Right cardiac atrium (tissue), 5 donors: Measurements from ENCODE around the gene PDSS2. TPM values are rescaled to one million over a fixed set of nuclear protein-coding genes. Genes with fewer than 3 reads are reported as not detected.

ENCODE experiments used
- ATAC-seq, 2 donors: fragments of 200-7000 bp; cut with Tn5 transposase; one replicate each; pipeline versions ENCODE4 v1.8.0 to v1.9.1; 2020; ENCODE audit warnings: moderate library complexity in 2 of 2, mild to moderate bottlenecking in 1 of 2
- DNase-seq, 3 donors: peaks; one replicate each; pipeline ENCODE4 v3.0.0-alpha.2; 2020
- H3K27ac ChIP-seq: one replicate; pipeline ENCODE4 v1.5.1; 2013; ENCODE audit warnings: mild to moderate bottlenecking, low read length, control low read depth, moderate library complexity
- H3K27me3 ChIP-seq: one replicate; pipeline ENCODE4 v1.6.1; 2013; ENCODE audit not compliant: control insufficient read depth, insufficient read depth
- H3K4me1 ChIP-seq: one replicate; pipeline ENCODE4 v1.6.1; 2013; ENCODE audit warnings: low read length; ENCODE audit not compliant: control insufficient read depth, insufficient read depth
- H3K4me3 ChIP-seq: one replicate; pipeline ENCODE4 v1.5.1; 2013; ENCODE audit warnings: low read length, control low read depth
- H3K9me3 ChIP-seq: one replicate; pipeline ENCODE4 v1.6.1; 2013; ENCODE audit warnings: low read length; ENCODE audit not compliant: control insufficient read depth
- WGBS: extraction: QIAGEN DNeasy Blood & Tissue Kit; methylation state at CpG from one replicate; pipeline ENCODE4 v1.1.7; 2013; 5-methylcytosine and 5-hydroxymethylcytosine counted together
- intact Hi-C, 4 donors: fragments of 100-400 bp; cut with DNase I; formaldehyde crosslinking; loops; one replicate each; pipeline versions ENCODE4 v1.11.0 to v1.14.0; 2022 to 2023
- polyA plus RNA-seq: library from polyadenylated mRNA; stranded (reverse); fragments of 200-250 nt; gene quantifications from one replicate; pipeline ENCODE4 v1.2.3, GENCODE V29; 2013
- total RNA-seq, 4 donors: library from RNA; stranded (reverse); fragmentation: NEBNext Ultra II Directional; extraction: Animal tissue kit (Norgen Biotek cat#: 25700); gene quantifications; one replicate each; pipeline ENCODE4 v1.2.1, GENCODE V29; 2021
- donor health status: healthy with polysubstance abuse.
- donor health status: DM: no; HTN: yes; CAD: no.
- donor health status: DM: no; HTN: no; CAD: no.
- donor health status: DM: no; HTN: yes; CAD: no; lungs with severe emphysema.
- donor health status: DM: yes; HTN: yes; CAD: no.

The PDSS2 gene
- total and polyA plus RNA-seq, 5 donors, result 10.0 to 15.5 (median 13.6) TPM

DNA sequence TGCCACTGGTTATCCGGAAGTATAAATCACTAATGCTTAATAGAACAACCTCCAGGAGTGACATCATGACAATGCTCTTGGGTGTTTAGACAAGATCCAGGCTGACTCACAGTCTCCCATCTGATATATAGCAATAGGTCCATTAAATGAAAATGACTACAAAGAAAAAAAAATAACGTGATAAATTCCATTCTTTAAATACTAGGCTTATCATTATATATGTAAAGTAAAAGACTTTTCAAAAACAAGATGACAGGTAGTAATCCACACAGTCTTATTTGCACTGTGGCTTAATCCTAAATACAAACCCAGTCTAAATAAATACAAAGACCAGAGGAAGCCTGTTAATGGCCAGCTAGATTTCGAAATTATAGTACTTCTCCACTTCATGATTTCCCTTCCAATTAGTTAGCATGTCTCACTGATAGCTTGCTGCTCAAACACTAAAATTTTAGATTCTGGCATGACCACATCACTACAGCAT is 195.0 kb downstream of the PDSS2 start:
- Histone ChIP-seq H3K4me3 (no peak overlapping the region), H3K27ac (no peak overlapping the region), H3K27me3 (no peaks in the 10 kb centered on the region), H3K4me1 (no peaks in the 10 kb centered on the region), H3K9me3 (no peaks in the 10 kb centered on the region)
- ATAC-seq (no peak), DNase-seq (no peak)
- intact Hi-C loops, result no loop called here
- 57% methylated on average over 3 of the region's 3 CpGs for WGBS

DNA sequence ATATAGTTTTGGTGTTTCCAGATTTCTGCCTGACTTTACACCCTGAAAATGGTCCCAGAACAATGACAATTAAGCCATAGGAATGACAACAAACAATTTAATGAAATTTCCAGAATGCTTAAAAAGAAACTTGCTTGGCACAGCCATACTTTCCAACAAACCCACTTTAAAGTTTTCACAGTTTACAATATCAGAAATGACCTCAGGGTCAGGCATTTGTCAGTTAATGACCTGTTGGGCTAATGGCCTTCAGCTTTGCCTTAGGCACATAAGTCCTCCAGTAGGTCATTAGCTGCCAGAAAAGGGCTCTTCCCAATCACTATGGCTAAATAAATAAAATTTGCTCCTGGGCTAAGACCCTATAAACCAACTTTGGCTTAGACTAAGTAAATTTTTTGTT is 199.4 kb downstream of the PDSS2 start:
- Histone ChIP-seq H3K4me1 (no peaks in the 10 kb centered on the region), H3K27me3 (no peaks in the 10 kb centered on the region), H3K4me3 (no peak overlapping the region), H3K9me3 (no peaks in the 10 kb centered on the region), H3K27ac (no peak overlapping the region)
- DNase-seq, result no peak
- no peak for ATAC-seq
- intact Hi-C loops, result no loop called here

DNA sequence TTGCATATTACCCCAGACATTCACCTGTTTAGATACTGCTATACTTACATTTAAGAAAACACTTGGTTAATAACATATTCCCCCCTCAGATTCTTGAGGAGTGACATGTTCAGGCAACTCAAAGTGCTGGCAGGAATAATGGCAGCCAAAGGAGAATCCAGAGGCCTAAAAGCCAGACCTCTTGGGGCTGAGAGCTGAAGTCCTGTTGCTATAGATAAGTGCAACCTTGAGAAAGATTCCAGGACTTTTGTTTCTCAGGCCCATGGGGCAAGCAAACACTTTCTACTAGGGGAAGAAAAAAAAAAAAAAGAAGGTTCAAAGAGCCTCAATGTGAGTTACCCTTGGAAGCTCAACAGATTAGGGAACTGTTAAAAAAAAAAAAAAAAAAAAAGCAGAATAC is 211.2 kb downstream of the PDSS2 start:
- Histone ChIP-seq H3K4me3 (no peak overlapping the region), H3K9me3 (no peaks in the 10 kb centered on the region)
- intact Hi-C loops, result no loop called here

DNA sequence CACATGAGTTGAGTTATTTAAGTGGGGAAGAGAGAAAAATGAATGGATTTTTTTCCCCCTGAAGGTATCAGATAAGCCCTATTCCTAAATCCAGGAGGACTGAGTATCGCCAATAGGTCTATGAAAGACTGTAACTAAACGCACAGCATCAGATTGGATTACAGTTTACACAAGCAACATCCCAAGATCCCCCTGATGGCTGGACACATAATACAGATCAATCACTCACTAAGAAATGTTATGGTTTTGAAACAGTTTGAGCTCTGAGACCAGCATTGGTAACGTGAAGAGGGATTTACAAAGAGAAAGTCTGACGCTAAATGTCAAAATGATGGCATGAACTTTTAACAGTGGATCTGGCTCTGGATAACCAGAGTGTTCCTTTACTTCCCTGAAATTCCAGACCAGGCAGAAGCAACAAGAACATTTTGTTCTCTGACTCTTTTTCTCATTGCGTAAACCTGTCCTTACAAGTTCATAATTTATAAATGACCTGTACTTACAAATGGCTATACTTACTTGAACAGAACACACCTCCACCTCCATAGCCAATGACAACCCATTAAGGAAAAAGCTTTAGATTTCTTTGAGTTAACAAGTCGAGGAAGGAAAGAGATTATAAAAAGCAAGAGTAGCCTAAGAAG is 212.3 kb downstream of the PDSS2 start:
- ATAC-seq (no peak), DNase-seq (no peak)
- Histone ChIP-seq H3K4me1 (no peaks in the 10 kb centered on the region), H3K9me3 (no peaks in the 10 kb centered on the region), H3K27ac (no peak overlapping the region), H3K4me3 (no peak overlapping the region), H3K27me3 (no peaks in the 10 kb centered on the region)
- WGBS, result 81% methylated on average over 6 of the region's 6 CpGs
- intact Hi-C loops, result no loop called here

More for the DNA sequence above, 211.2 kb downstream of the PDSS2 start:
- Histone ChIP-seq H3K27me3 (no peaks in the 10 kb centered on the region), H3K4me1 (no peaks in the 10 kb centered on the region), H3K27ac (no peak overlapping the region)
- DNase-seq, result no peak
- ATAC-seq, result no peak

DNA sequence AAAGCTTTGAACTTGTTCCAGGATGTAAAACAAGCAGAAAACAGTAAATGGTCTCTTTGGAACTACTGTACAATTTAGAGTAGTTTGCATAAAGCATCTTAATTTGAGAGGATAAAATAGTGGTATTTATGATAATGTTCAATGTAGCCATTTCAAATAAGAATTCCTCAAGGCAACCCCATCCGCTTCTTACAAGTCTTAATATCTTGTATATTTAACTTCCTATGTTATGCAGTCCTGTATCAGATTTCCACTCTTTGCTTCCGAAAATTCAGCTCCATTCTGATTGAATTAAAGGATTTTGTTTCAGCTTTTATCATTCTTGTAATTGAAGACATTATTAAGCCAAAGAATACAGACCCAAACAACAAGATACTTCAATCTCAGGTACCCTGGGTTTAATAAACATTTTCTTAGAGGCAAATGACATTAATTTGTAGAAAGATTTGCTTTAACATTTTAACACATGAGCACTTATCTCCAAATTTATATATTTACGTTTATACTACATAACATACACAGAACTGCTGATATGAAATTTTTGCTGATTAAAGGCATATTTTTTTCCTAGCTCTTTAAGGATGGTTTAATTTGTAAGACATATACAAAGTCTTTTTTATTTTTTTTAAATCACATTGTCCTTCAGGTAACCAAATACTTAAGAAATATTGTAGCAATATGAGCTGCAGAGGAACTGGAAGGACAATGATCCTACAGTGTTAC is 213.0 kb downstream of the PDSS2 start:
- Histone ChIP-seq H3K27me3 (no peaks in the 10 kb centered on the region), H3K4me1 (no peaks in the 10 kb centered on the region), H3K9me3 (no peaks in the 10 kb centered on the region), H3K27ac (no peak overlapping the region), H3K4me3 (no peak overlapping the region)
- no peak for DNase-seq
- intact Hi-C loops, result no loop called here
- 87% methylated on average over 3 of the region's 3 CpGs for WGBS
- ATAC-seq, result no peak

DNA sequence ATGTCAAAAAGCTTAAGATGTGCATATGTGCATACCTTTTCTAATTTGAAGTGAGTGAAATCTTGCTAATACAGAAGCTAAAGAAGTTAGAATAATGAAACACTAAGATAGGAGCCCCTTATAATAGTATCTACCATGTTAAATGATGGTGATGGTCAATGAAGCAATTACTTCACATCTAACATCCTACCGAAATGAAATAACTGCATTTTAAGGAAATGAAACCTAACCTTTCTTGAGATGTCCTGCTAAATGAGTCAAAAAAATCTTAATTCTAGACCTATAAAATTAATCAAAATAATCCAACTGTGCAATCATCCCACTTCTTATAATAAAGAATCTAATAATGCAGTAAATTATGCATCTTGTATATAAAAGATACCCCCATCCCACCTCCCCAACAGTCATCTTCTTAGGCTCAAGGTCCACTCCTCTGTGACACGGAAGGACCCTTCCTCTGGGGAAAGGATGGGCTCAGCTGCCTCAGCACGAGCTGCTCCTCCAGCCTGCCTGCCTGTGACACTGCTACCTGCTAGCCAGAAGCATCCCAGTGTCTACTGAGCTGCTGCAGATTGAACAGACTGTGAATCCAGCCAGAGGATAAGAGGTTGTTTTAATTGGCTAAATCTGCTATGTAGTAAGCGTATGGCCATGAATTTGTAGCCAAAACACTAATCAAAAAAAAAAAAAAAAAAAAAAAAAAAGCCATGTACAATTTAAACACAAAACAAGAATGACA is 214.5 kb downstream of the PDSS2 start:
- Histone ChIP-seq H3K27ac (no peak overlapping the region), H3K9me3 (no peaks in the 10 kb centered on the region), H3K27me3 (no peaks in the 10 kb centered on the region), H3K4me3 (no peak overlapping the region), H3K4me1 (no peaks in the 10 kb centered on the region)
- no peak for DNase-seq
- intact Hi-C loops, result no loop called here
- no peak for ATAC-seq
- 75% methylated on average over 4 of the region's 4 CpGs for WGBS

DNA sequence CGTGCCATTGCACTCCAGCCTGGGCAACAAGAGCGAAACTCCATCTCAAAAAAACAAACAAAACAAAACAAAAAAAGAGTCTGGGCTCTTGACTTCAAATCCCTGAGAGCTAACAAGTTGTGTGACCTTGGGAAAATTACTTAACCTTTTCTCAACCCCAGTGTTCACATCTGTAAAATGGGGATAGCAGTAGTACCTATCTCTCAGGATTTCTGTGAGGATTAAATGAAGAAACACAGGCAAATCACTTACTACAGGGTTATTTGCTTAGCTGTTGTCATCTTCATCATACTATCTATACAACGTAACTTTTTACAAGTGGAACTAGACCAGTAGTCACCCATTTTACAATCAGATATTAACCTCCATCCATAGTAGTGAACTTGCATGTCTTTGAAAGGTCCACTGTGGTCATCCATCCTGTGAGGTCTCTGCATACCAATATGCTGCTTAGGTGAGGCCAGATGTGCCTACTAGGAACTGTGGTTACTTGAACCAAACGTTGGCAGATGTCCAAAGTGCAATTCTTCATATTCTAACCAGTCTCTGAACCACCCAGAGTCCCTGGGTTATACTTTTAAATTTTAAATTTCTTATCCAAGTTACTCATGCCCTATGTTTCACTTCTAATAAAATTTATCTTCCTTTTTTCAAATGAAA is 215.2 kb downstream of the PDSS2 start:
- no peak overlapping the region for H3K27ac ChIP-seq
- H3K4me3 ChIP-seq, result no peak overlapping the region
- WGBS, result 86% methylated on average over 4 of the region's 4 CpGs
- ATAC-seq (no peak), DNase-seq (no peak)
- no peaks in the 10 kb centered on the region for H3K4me1 ChIP-seq
- H3K9me3 ChIP-seq, result no peaks in the 10 kb centered on the region
- no peaks in the 10 kb centered on the region for H3K27me3 ChIP-seq
- intact Hi-C loops, result no loop called here

DNA sequence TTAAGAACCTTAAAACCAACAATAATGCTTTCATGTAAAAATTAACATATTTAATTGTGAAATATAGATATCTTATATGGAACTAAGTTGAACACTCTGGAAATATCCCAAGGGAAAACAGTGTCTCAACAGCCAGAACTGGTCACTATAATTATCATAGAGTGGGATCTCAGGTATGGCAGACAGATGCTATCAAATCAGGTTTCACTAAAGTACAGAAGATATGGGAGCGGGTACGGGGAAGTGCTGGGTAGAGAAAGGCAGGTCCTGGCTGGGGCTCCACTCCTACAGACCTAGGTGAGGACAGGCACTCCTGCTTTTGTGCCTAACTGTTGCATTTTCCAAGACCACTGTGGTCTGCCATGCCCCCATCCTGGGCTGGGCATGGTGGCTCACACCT is 215.9 kb downstream of the PDSS2 start:
- ATAC-seq (no peak), DNase-seq (no peak)
- no peaks in the 10 kb centered on the region for H3K27me3 ChIP-seq
- H3K4me1 ChIP-seq, result no peaks in the 10 kb centered on the region
- H3K4me3 ChIP-seq, result no peak overlapping the region
- H3K27ac ChIP-seq, result no peak overlapping the region
- intact Hi-C loops, result no loop called here
- 94% methylated on average over 2 of the region's 2 CpGs for WGBS
- no peaks in the 10 kb centered on the region for H3K9me3 ChIP-seq

DNA sequence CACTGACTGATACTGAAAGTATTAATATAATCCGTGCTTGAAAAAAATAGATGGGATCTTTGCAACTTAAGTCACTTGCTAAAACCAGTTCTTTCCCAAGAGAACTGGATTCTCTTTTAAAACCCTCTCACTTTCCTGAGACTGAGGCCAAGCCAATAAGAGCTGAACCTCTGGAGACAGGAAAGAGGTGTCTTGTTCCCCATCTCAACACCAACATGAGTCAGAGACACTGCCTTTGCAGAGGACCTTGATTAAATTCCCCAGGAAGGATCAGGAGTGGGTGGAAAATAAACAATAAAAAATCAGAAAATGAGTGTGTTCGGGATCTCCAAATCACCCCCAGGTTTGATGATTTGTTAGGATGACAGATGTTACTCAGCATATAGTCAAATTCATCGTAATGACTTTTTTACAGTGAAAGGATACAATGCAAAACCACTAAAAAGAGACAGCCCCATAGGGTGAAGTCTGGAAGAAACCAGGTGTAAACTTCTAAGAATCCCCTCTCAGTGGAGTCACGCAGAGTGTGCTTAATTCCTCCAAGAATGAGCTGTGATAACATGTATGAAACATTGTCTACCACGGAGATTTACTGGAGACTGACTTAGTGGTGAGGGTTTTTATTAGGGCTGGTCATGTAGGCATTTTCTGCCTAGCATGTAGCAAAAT is 221.2 kb downstream of the PDSS2 start:
- Histone ChIP-seq H3K4me1 (no peaks in the 10 kb centered on the region), H3K27ac (no peak overlapping the region), H3K4me3 (no peak overlapping the region), H3K27me3 (no peaks in the 10 kb centered on the region), H3K9me3 (no peaks in the 10 kb centered on the region)
- ATAC-seq (no peak), DNase-seq (no peak)
- 87% methylated on average over 5 of the region's 5 CpGs for WGBS
- intact Hi-C loops, result no loop called here

DNA sequence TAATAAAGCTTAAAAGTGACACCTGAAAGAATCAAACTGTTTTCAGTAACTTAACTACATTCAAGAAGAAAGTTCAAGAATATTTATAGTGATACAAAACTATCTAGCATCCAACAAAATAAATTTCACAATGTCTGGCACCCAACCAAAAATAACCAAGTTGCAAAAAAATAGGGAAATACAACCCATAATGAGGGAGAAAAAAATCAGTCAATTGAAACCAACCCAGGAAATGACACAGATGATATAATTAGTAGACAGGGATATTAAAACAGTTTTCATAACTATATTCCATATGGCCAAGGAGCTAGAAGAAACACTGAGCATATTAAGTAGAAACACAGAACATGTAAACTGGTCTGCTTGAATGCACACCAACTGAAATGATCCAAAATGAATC is 223.9 kb downstream of the PDSS2 start:
- intact Hi-C loops, result no loop called here
- no peaks in the 10 kb centered on the region for H3K4me1 ChIP-seq
- no peaks in the 10 kb centered on the region for H3K9me3 ChIP-seq
- ATAC-seq, result no peak
- no peak for DNase-seq
- no peak overlapping the region for H3K27ac ChIP-seq
- H3K4me3 ChIP-seq, result no peak overlapping the region
- H3K27me3 ChIP-seq, result no peaks in the 10 kb centered on the region
